ENCODE results near the gene PTPRG. TPM values are rescaled to one million over a fixed set of nuclear protein-coding genes. Genes with fewer than 3 reads are reported as not detected.

The PTPRG gene
- total RNA-seq, 1 experiment from 2014 or later = 69.3 TPM

DNA sequence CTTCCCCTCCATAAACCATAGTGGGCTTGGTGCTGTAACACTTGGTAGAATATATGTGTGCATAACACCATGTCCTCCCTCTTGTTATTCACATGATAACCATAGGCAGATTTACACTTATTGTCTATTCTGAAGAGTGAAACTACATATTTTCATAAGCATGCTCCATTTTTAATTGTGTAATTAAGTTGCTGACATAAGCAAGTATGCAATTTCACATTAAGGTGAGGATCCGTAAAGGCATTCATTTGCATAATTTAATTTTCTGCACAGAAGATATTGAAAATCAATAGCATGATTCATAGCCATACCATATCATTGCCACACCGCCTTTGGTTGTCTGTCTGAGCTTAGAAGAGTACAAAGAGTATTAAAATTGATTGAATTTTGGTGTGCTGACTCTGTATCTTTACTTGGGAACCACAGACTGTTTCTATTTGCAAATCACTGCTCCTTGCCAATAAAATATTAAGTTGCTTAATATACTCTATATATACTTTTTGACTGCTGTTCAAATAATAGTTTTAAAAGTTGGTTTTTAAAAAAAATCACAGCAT lies 182.4 kb downstream of the PTPRG start:
- Histone ChIP-seq H4K8ac (replicated peaks; ENCODE audit: insufficient read length, low read depth, low read length) (no peak overlapping the region), H3K9me3 (ENCODE audit: control insufficient read depth, low read depth, low read length) (no peaks in the 10 kb centered on the region), H3K4ac (ENCODE audit: low read depth, low read length) (no peak overlapping the region), H2BK20ac (ENCODE audit: low read depth, low read length, poor library complexity, severe bottlenecking) (no peak overlapping the region), H2BK12ac (ENCODE audit: insufficient read length, low read depth, low read length) (no peak overlapping the region), H3T11ph (ENCODE audit: low read length) (no peak overlapping the region), H3K14ac (ENCODE audit: insufficient read depth, low read length) (no peak overlapping the region), H3K4me1 (ENCODE audit: insufficient read depth, low read length) (peaks cover 7% of the 10 kb centered on the region; the same call in 1 of the 2 replicates), H3K56ac (ENCODE audit: insufficient read length, low read depth, low read length) (no peak overlapping the region), H2BK120ac (ENCODE audit: low read depth, low read length, poor library complexity, severe bottlenecking) (no peak overlapping the region), H2BK5ac (ENCODE audit: insufficient read length, low read length) (no peak overlapping the region), H3K27ac (ENCODE audit: insufficient read length, low read depth, low read length) (no peak overlapping the region), H2AK5ac (ENCODE audit: insufficient read length, low read length) (no peak overlapping the region), H4K20me1 (ENCODE audit: control insufficient read depth, insufficient read depth, insufficient read length) (no peaks in the 10 kb centered on the region), H2BK15ac (ENCODE audit: low read depth, low read length) (no peak overlapping the region), H3K23me2 (ENCODE audit: insufficient read length, low read depth, low read length, poor library complexity, severe bottlenecking) (no peaks in the 10 kb centered on the region), H3K79me2 (ENCODE audit: insufficient read depth, low read length) (peaks cover 29% of the 10 kb centered on the region; the same call in 1 of the 2 replicates), H3K4me2 (ENCODE audit: insufficient read depth, insufficient read length, low read length) (no peak overlapping the region), H2AFZ (ENCODE audit: low read length) (no peak overlapping the region), H3K18ac (ENCODE audit: insufficient read length, low read depth, low read length) (no peak overlapping the region), H3K23ac (ENCODE audit: insufficient read length, low read depth, low read length) (no peak overlapping the region), H4K91ac (ENCODE audit: insufficient read length, low read depth, low read length) (no peak overlapping the region), H3K27me3 (ENCODE audit: insufficient read depth, low read length) (no peaks in the 10 kb centered on the region), H3K79me1 (ENCODE audit: insufficient read depth, low read depth, low read length, poor library complexity, severe bottlenecking) (peaks cover 5% of the 10 kb centered on the region), H3K9ac (ENCODE audit: extremely low read depth, insufficient read length, low read length) (no peak overlapping the region), H4K5ac (ENCODE audit: insufficient read length, low read depth, low read length) (no peak overlapping the region)
- no CpG with 5 or more reads among the region's 2 CpGs for WGBS (ENCODE audit: extremely low coverage, insufficient read length, low lambda C conversion rate)
- Mint-ChIP-seq H3K27me3 (ENCODE audit: low read depth) (no peaks in the 10 kb centered on the region), H3K4me3 (no peak overlapping the region), H3K36me3 (ENCODE audit: insufficient read depth in 1 of 3, low read depth in 3 of 3) (peaks cover 0 to 3% (median 2%) of the 10 kb centered on the region in 3 experiments; a peak in 4 of 7 replicates), H3K4me1 (peaks cover 69 to 71% of the 10 kb centered on the region in 2 experiments), H3K27ac (no peak overlapping the region), H3K9me3 (no peaks in the 10 kb centered on the region)
- TF ChIP-seq, protein P1, sequence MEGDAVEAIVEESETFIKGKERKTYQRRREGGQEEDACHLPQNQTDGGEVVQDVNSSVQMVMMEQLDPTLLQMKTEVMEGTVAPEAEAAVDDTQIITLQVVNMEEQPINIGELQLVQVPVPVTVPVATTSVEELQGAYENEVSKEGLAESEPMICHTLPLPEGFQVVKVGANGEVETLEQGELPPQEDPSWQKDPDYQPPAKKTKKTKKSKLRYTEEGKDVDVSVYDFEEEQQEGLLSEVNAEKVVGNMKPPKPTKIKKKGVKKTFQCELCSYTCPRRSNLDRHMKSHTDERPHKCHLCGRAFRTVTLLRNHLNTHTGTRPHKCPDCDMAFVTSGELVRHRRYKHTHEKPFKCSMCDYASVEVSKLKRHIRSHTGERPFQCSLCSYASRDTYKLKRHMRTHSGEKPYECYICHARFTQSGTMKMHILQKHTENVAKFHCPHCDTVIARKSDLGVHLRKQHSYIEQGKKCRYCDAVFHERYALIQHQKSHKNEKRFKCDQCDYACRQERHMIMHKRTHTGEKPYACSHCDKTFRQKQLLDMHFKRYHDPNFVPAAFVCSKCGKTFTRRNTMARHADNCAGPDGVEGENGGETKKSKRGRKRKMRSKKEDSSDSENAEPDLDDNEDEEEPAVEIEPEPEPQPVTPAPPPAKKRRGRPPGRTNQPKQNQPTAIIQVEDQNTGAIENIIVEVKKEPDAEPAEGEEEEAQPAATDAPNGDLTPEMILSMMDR (conservative IDR thresholded peaks at IDR 0.05) = no peak
- DNase-seq = no peak
